Measurements from ENCODE around the gene CIAO1. TPM values are rescaled to one million over a fixed set of nuclear protein-coding genes. Genes with fewer than 3 reads are reported as not detected.

The CIAO1 gene
- total and polyA plus RNA-seq, 4 donors = 43.0 to 80.4 (median 47.0) TPM

DNA sequence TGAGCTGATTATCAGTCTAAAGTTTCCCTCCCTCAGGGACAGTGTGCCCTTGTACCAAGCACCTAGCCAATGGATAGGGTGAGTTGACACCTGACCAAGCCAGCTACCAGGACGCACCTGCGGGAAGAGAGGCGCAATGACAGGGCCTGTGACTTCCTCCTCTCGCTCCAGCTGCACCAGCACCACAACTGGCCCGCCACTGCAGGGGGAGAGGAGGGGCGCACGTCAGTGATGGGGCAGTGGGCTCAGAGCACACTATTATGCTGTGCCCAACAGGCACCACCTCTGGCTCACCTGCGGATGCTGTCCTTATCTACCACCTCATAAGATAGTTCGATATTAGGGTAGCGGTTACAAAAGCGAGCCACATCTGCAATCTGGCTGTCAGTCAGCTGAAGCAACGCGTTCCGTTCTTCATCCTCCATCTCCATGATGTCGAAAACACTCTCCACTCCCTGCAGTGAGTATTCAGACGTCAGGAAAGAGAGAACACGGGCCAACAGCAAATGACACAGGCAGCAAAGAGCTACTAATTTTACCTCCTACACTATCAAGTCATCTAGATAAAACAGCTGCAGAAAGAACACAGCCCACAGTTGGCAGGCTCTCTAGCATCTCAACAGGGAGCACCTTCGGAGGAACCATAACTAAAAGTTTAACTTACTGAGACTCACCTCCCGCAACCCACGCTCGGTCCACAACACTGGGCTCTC is 10.9 kb downstream of the CIAO1 start:
- Histone ChIP-seq H3K27me3 (ENCODE audit: control insufficient read depth in 4 of 4, insufficient read depth in 4 of 4, low read length in 3 of 4) (no peaks in the 10 kb centered on the region), H3K9ac (ENCODE audit: low read depth in 1 of 2, low read length in 2 of 2) (no peak overlapping the region), H3K36me3 (ENCODE audit: control insufficient read depth in 4 of 4, insufficient read depth in 3 of 4, low read depth in 1 of 4, low read length in 3 of 4) (peaks cover 7 to 75% (median 61%) of the 10 kb centered on the region in 4 donors), H3K4me1 (ENCODE audit: control insufficient read depth in 4 of 4, insufficient read depth in 4 of 4, low read length in 3 of 4) (no peaks in the 10 kb centered on the region), H3K27ac (ENCODE audit: low read depth in 1 of 2, low read length in 2 of 2) (no peak overlapping the region), H3K4me3 (ENCODE audit: low read depth in 1 of 3, low read length in 3 of 3) (no peak overlapping the region), H3K9me3 (ENCODE audit: control insufficient read depth in 4 of 4, low read length in 3 of 4) (no peaks in the 10 kb centered on the region)
- TF ChIP-seq YY1 (IDR thresholded peaks at IDR 0.05) = no peak
- TF ChIP-seq TAF1 (conservative IDR thresholded peaks at IDR 0.05) = no peak
- TF ChIP-seq, protein P1, sequence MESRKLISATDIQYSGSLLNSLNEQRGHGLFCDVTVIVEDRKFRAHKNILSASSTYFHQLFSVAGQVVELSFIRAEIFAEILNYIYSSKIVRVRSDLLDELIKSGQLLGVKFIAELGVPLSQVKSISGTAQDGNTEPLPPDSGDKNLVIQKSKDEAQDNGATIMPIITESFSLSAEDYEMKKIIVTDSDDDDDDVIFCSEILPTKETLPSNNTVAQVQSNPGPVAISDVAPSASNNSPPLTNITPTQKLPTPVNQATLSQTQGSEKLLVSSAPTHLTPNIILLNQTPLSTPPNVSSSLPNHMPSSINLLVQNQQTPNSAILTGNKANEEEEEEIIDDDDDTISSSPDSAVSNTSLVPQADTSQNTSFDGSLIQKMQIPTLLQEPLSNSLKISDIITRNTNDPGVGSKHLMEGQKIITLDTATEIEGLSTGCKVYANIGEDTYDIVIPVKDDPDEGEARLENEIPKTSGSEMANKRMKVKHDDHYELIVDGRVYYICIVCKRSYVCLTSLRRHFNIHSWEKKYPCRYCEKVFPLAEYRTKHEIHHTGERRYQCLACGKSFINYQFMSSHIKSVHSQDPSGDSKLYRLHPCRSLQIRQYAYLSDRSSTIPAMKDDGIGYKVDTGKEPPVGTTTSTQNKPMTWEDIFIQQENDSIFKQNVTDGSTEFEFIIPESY (IDR thresholded peaks at IDR 0.05) = no peak
- TF ChIP-seq, protein P2, sequence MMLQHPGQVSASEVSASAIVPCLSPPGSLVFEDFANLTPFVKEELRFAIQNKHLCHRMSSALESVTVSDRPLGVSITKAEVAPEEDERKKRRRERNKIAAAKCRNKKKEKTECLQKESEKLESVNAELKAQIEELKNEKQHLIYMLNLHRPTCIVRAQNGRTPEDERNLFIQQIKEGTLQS (IDR thresholded peaks at IDR 0.05) = no peak
- no peak for TF ChIP-seq FOXA2 (IDR thresholded peaks at IDR 0.05)
- TF ChIP-seq, protein P3, sequence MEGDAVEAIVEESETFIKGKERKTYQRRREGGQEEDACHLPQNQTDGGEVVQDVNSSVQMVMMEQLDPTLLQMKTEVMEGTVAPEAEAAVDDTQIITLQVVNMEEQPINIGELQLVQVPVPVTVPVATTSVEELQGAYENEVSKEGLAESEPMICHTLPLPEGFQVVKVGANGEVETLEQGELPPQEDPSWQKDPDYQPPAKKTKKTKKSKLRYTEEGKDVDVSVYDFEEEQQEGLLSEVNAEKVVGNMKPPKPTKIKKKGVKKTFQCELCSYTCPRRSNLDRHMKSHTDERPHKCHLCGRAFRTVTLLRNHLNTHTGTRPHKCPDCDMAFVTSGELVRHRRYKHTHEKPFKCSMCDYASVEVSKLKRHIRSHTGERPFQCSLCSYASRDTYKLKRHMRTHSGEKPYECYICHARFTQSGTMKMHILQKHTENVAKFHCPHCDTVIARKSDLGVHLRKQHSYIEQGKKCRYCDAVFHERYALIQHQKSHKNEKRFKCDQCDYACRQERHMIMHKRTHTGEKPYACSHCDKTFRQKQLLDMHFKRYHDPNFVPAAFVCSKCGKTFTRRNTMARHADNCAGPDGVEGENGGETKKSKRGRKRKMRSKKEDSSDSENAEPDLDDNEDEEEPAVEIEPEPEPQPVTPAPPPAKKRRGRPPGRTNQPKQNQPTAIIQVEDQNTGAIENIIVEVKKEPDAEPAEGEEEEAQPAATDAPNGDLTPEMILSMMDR (IDR thresholded peaks at IDR 0.05; ENCODE audit: low read depth, low read length, missing input control) = no peak
- TF ChIP-seq HNF4A (conservative IDR thresholded peaks at IDR 0.05) = no peak
- WGBS = 95% methylated on average over 21 of the region's 21 CpGs
- DNase-seq (ENCODE audit: low spot score) = no peak

DNA sequence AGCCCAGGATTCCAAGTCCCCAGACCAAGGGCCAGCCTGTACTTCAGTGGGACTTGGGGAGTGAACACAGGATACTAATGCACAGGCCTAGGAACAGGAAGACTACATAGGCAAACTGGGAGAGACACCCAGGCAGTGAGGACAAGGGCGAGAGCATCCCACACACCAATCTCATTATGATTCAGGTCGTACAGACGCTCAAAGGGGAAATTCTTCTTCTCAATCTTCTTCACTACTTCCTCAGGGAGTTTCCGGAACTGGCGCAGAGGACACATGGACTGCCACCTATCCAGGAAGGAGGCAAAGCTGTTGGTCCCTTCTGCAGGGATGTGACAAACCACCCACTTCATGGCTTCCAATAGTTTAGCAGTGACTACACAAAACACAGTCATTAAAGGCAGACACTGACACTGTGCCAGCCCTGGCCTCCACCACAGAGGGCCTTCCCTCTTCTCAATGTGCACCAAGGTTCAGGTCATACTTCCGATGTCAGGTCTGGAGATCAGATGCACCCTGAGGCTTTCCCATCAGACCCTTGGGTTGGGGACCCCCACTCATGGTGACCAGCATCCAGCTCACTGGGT is 21.3 kb downstream of the CIAO1 start:
- Histone ChIP-seq H3K9ac (ENCODE audit: low read depth in 1 of 2, low read length in 2 of 2) (no peak overlapping the region), H3K9me3 (ENCODE audit: control insufficient read depth in 4 of 4, low read length in 3 of 4) (no peaks in the 10 kb centered on the region), H3K36me3 (ENCODE audit: control insufficient read depth in 4 of 4, insufficient read depth in 3 of 4, low read depth in 1 of 4, low read length in 3 of 4) (peaks cover 59 to 99% (median 95%) of the 10 kb centered on the region in 4 donors), H3K4me1 (ENCODE audit: control insufficient read depth in 4 of 4, insufficient read depth in 4 of 4, low read length in 3 of 4) (no peaks in the 10 kb centered on the region), H3K27ac (ENCODE audit: low read depth in 1 of 2, low read length in 2 of 2) (no peak overlapping the region), H3K4me3 (ENCODE audit: low read depth in 1 of 3, low read length in 3 of 3) (no peak overlapping the region), H3K27me3 (ENCODE audit: control insufficient read depth in 4 of 4, insufficient read depth in 4 of 4, low read length in 3 of 4) (no peaks in the 10 kb centered on the region)
- DNase-seq (ENCODE audit: low spot score) = no peak
- 88% methylated on average over 6 of the region's 6 CpGs for WGBS
- TF ChIP-seq EGR1 (IDR thresholded peaks at IDR 0.05; ENCODE audit: low read depth in 2 of 2) (no peak), HNF4A (conservative IDR thresholded peaks at IDR 0.05) (no peak), SP1 (IDR thresholded peaks at IDR 0.05) (no peak), HNF4G (IDR thresholded peaks at IDR 0.05) (no peak), RAD21 (IDR thresholded peaks at IDR 0.05) (no peak), TAF1 (conservative IDR thresholded peaks at IDR 0.05) (no peak), GABPA (IDR thresholded peaks at IDR 0.05 in 1 of 2, conservative IDR thresholded peaks at IDR 0.05 in 1 of 2) (no peak), YY1 (IDR thresholded peaks at IDR 0.05) (no peak), JUND (IDR thresholded peaks at IDR 0.05) (no peak)
- TF ChIP-seq, protein P3 (IDR thresholded peaks at IDR 0.05; ENCODE audit: low read depth, low read length, missing input control) = no peak
- TF ChIP-seq, protein P4, sequence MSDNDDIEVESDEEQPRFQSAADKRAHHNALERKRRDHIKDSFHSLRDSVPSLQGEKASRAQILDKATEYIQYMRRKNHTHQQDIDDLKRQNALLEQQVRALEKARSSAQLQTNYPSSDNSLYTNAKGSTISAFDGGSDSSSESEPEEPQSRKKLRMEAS (IDR thresholded peaks at IDR 0.05) = no peak
- TF ChIP-seq, protein P1 (IDR thresholded peaks at IDR 0.05) = no peak
- TF ChIP-seq, protein P2 (IDR thresholded peaks at IDR 0.05) = no peak

Measured in liver (tissue), 9 donors.